HEK293 (cell line): ENCODE measurements around the gene WDR74.

Experiments
- CTCF ChIA-PET: fragments of 350-600 bp; formaldehyde crosslinking; extraction: SDS; loops from one replicate; lab custom pipeline; 2021; ENCODE audit warnings: antibody characterized with exemption; lab: Yijun Ruan, JAX
- POLR2A ChIA-PET: fragments of 300-600 bp; formaldehyde crosslinking; extraction: SDS; loops from one replicate; lab custom pipeline; 2020; ENCODE audit warnings: antibody characterized with exemption, inconsistent platforms; lab: Yijun Ruan, JAX
- H3K27ac ChIP-seq: fragments of 200-500 bp; sonication (Bioruptor generic); 2 replicates; pipeline ENCODE4 v1.5.1; 2014; ENCODE audit warnings: low read depth, low read length, control low read depth, inconsistent platforms; ENCODE audit errors: extremely low read depth
- H3K36me3 ChIP-seq, 2 experiments: fragments of 200-500 bp in 1 of 2; sonication (Bioruptor generic) in 1 of 2; 1 replicate in 1 of 2; 2 replicates in 1 of 2; pipeline ENCODE4 v1.5.1; 2014 to 2017; ENCODE audit warnings: inconsistent platforms in 2 of 2, low read length in 2 of 2; ENCODE audit not compliant: control insufficient read depth in 2 of 2, insufficient read depth in 1 of 2
- H3K4me1 ChIP-seq: fragments of 200-500 bp; sonication (Bioruptor generic); 2 replicates; pipeline ENCODE4 v1.5.1; 2014; ENCODE audit warnings: mild to moderate bottlenecking, low read length, inconsistent platforms; ENCODE audit not compliant: control insufficient read depth, insufficient read depth
- H3K4me3 ChIP-seq: 2 replicates; pipeline ENCODE4 v1.5.1; 2011; ENCODE audit warnings: low read depth, mild to moderate bottlenecking, control low read depth, low read length, moderate library complexity
- H3K9me3 ChIP-seq: fragments of 200-500 bp; sonication (Bioruptor generic); 2 replicates; pipeline ENCODE4 v1.5.1; 2014; ENCODE audit warnings: low read depth, low read length, inconsistent platforms; ENCODE audit not compliant: control insufficient read depth, insufficient read depth
- BCL11B ChIP-seq: fragments of 450-650 bp; formaldehyde crosslinking; IDR thresholded peaks from 2 replicates; pipeline ENCODE4 v1.5.1; 2016; ENCODE audit warnings: low read depth, missing biosample characterization, missing genetic modification characterization
- GLIS1 ChIP-seq: fragments of 450-650 bp; formaldehyde crosslinking; IDR thresholded peaks from 2 replicates; pipeline ENCODE4 v1.5.1; 2016; ENCODE audit warnings: missing biosample characterization, missing genetic modification characterization
- HOXA7 ChIP-seq: sonication (generic); formaldehyde crosslinking; IDR thresholded peaks from 2 replicates; pipeline ENCODE4 v1.8.1; 2022; ENCODE audit warnings: missing genetic modification reagents, borderline replicate concordance
- OVOL3 ChIP-seq: fragments of 450-650 bp; formaldehyde crosslinking; IDR thresholded peaks from 2 replicates; pipeline ENCODE4 v1.5.1; 2016; ENCODE audit warnings: missing biosample characterization, missing genetic modification characterization
- SP3 ChIP-seq: fragments of 450-650 bp; formaldehyde crosslinking; IDR thresholded peaks from 2 replicates; pipeline ENCODE4 v1.5.1; 2016; ENCODE audit warnings: missing biosample characterization, missing genetic modification characterization
- SP7 ChIP-seq: fragments of 450-650 bp; formaldehyde crosslinking; IDR thresholded peaks from 2 replicates; pipeline ENCODE4 v1.5.1; 2016; ENCODE audit warnings: missing biosample characterization, missing genetic modification characterization
- ZBTB1 ChIP-seq: fragments of 450-650 bp; formaldehyde crosslinking; IDR thresholded peaks from 2 replicates; pipeline ENCODE4 v1.5.1; 2016; ENCODE audit warnings: missing biosample characterization, missing genetic modification characterization
- ZBTB7A ChIP-seq: fragments of 450-650 bp; formaldehyde crosslinking; IDR thresholded peaks from 2 replicates; pipeline ENCODE4 v1.5.1; 2016; ENCODE audit warnings: low read depth, missing biosample characterization, missing genetic modification characterization
- ZEB2 ChIP-seq: fragments of 450-650 bp; formaldehyde crosslinking; IDR thresholded peaks from 2 replicates; pipeline ENCODE4 v1.5.1; 2016; ENCODE audit warnings: missing biosample characterization, missing genetic modification characterization
- ZIC2 ChIP-seq: fragments of 450-650 bp; formaldehyde crosslinking; IDR thresholded peaks from 2 replicates; pipeline ENCODE4 v1.5.1; 2016; ENCODE audit warnings: missing biosample characterization, missing genetic modification characterization
- ZNF10 ChIP-seq: fragments of 450-650 bp; formaldehyde crosslinking; IDR thresholded peaks from 2 replicates; pipeline ENCODE4 v1.5.1; 2017; ENCODE audit warnings: missing biosample characterization, missing genetic modification characterization
- ZNF146 ChIP-seq: fragments of 450-650 bp; formaldehyde crosslinking; IDR thresholded peaks from 2 replicates; pipeline ENCODE4 v1.5.1; 2016; ENCODE audit warnings: missing biosample characterization, missing genetic modification characterization
- ZNF23 ChIP-seq: fragments of 450-650 bp; formaldehyde crosslinking; IDR thresholded peaks from 2 replicates; pipeline ENCODE4 v1.5.1; 2016; ENCODE audit warnings: missing biosample characterization, missing genetic modification characterization, borderline replicate concordance
- ZNF335 ChIP-seq: fragments of 450-650 bp; formaldehyde crosslinking; conservative IDR thresholded peaks from 2 replicates; pipeline ENCODE4 v1.5.1; 2016; ENCODE audit warnings: missing biosample characterization, missing genetic modification characterization
- ZNF366 ChIP-seq: fragments of 450-650 bp; formaldehyde crosslinking; conservative IDR thresholded peaks from 2 replicates; pipeline ENCODE4 v1.5.1; 2016; ENCODE audit warnings: missing biosample characterization, missing genetic modification characterization
- ZNF530 ChIP-seq: fragments of 450-650 bp; formaldehyde crosslinking; IDR thresholded peaks from 2 replicates; pipeline ENCODE4 v1.5.1; 2016; ENCODE audit warnings: low read depth, missing biosample characterization, missing genetic modification characterization
- ZNF600 ChIP-seq: fragments of 450-650 bp; formaldehyde crosslinking; IDR thresholded peaks from 2 replicates; pipeline ENCODE4 v1.5.1; 2016; ENCODE audit warnings: missing biosample characterization, missing genetic modification characterization
- ZNF664 ChIP-seq: fragments of 450-650 bp; formaldehyde crosslinking; IDR thresholded peaks from 2 replicates; pipeline ENCODE4 v1.5.1; 2016; ENCODE audit warnings: missing biosample characterization, missing genetic modification characterization
- ZNF792 ChIP-seq: fragments of 450-650 bp; formaldehyde crosslinking; IDR thresholded peaks from 2 replicates; pipeline ENCODE4 v1.5.1; 2016; ENCODE audit warnings: missing biosample characterization, missing genetic modification characterization
- TF ChIP-seq, protein P1 (sequence below): fragments of 450-650 bp; IDR thresholded peaks from 2 replicates; pipeline ENCODE4 v1.5.1; 2018; ENCODE audit warnings: missing biosample characterization, mild to moderate bottlenecking, missing genetic modification characterization
- TF ChIP-seq, protein P2 (sequence below): fragments of 450-650 bp; formaldehyde crosslinking; IDR thresholded peaks from 2 replicates; pipeline ENCODE4 v1.5.1; 2016; ENCODE audit warnings: missing biosample characterization, missing genetic modification characterization
- TF ChIP-seq, protein P3 (sequence below): fragments of 450-650 bp; formaldehyde crosslinking; conservative IDR thresholded peaks from 2 replicates; pipeline ENCODE4 v1.5.1; 2016; ENCODE audit warnings: low read depth, missing biosample characterization, missing genetic modification characterization
- TF ChIP-seq, protein P4 (sequence below): fragments of 450-650 bp; formaldehyde crosslinking; IDR thresholded peaks from 2 replicates; pipeline ENCODE4 v1.5.1; 2016; ENCODE audit warnings: missing biosample characterization, missing genetic modification characterization

WDR74 gene

DNA sequence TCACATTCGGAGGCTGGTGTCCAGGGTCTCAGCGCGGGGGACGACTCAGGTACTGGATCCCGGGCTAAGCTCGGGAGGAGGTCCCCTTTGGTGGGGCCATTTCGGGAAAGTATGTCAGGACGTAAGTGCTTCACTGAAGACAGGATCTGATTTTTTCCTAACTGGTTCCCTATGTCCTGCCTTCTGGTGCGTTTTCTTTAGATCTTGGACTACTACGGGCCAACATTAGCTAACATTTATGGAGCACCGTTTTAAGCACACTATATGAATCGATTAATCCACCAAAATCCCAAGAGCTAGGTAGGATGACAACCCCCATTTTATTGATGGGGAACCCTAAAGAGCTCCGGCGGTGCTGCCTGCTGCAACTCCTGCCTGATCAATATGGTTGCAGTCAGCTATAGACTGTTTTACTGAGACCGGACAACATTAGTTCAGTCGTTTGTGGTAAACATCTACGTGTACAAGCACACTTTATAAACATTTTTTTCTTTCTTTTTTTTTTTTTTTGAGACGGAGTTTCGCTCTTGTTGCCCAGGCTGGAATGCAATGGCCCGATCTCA lies 17.0 kb upstream of the WDR74 start (continued):
- peak; percentile 45 for TF ChIP-seq ZNF600 (tag by site-specific recombination)
- TF ChIP-seq, protein P1, sequence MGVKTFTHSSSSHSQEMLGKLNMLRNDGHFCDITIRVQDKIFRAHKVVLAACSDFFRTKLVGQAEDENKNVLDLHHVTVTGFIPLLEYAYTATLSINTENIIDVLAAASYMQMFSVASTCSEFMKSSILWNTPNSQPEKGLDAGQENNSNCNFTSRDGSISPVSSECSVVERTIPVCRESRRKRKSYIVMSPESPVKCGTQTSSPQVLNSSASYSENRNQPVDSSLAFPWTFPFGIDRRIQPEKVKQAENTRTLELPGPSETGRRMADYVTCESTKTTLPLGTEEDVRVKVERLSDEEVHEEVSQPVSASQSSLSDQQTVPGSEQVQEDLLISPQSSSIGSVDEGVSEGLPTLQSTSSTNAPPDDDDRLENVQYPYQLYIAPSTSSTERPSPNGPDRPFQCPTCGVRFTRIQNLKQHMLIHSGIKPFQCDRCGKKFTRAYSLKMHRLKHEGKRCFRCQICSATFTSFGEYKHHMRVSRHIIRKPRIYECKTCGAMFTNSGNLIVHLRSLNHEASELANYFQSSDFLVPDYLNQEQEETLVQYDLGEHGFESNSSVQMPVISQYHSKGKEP (tag by site-specific recombination): no peak
- peak; percentile 75 for TF ChIP-seq ZNF335 (tag by site-specific recombination)

DNA sequence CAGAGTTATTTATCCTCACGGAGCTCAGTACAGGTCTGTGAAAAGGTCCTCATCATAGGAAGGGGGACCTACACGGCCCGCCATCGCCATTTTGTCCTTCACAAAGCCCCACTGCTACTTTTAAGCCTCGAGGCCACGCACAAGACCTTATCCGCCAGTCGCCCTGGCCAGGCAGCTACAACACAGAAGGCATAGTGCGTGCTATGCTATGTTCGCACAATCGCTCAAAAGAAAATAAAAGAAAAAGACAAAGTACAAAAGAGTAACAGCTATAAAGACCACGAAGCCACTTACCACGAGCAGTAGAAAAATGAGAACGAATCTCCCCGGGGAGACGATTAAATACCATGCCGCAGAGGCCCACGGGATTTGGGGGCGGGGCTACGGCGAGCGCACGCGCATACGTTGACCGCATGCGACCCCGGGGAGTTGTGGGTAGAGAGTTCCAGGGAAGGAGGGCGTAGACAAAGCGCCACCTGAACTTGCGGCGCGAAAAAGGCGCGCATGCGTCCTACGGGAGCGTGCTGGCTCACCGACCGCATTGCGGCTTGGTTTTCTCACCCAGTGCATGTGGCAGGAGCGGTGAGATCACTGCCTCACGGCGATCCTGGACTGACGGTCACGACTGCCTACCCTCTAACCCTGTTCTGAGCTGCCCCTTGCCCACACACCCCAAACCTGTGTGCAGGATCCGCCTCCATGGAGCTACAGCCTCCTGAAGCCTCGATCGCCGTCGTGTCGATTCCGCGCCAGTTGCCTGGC lies 16.4 kb upstream of the WDR74 start:
- Histone ChIP-seq H3K4me1 (no peaks in the 10 kb centered on the region), H3K27ac (peak overlapping the region; percentile 82), H3K4me3 (peak overlapping the region; percentile 88), H3K36me3 (peaks cover 3 to 42% of the 10 kb centered on the region in 2 experiments; a peak in 1 of 3 replicates), H3K9me3 (no peaks in the 10 kb centered on the region)
- ChIA-PET POLR2A (interaction anchor here (0.6 to 5.5 kb wide), 40 partner anchors 8 to 1329 kb away, joined by 3 to 182 read pairs (median 5); partner anchors contain the start of genes AHNAK, B3GAT3, C11orf98 and CSKMT), CTCF (interaction anchor here (1.0 to 3.9 kb wide), 3 partner anchors 8 to 168 kb away, joined by 3 to 24 read pairs (median 3); partner anchors contain the start of gene TMEM179B)
- peak; percentile 49 for TF ChIP-seq GLIS1 (tag by site-specific recombination)
- no peak for TF ChIP-seq ZNF10 (tag by site-specific recombination)
- 0 out of 2 replicates have a peak, but pooled peaks have one; percentile 30 for TF ChIP-seq ZNF664 (tag by site-specific recombination)
- TF ChIP-seq ZNF530 (tag by site-specific recombination): no peak
- TF ChIP-seq OVOL3 (tag by site-specific recombination): no peak
- TF ChIP-seq, protein P2, sequence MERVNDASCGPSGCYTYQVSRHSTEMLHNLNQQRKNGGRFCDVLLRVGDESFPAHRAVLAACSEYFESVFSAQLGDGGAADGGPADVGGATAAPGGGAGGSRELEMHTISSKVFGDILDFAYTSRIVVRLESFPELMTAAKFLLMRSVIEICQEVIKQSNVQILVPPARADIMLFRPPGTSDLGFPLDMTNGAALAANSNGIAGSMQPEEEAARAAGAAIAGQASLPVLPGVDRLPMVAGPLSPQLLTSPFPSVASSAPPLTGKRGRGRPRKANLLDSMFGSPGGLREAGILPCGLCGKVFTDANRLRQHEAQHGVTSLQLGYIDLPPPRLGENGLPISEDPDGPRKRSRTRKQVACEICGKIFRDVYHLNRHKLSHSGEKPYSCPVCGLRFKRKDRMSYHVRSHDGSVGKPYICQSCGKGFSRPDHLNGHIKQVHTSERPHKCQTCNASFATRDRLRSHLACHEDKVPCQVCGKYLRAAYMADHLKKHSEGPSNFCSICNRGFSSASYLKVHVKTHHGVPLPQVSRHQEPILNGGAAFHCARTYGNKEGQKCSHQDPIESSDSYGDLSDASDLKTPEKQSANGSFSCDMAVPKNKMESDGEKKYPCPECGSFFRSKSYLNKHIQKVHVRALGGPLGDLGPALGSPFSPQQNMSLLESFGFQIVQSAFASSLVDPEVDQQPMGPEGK (tag by site-specific recombination): peak; percentile 40; the same call in 1 of the 2 replicates
- TF ChIP-seq ZEB2 (tag by site-specific recombination): peak; percentile 72
- TF ChIP-seq ZBTB1 (tag by site-specific recombination): no peak; the same call in 1 of the 2 replicates
- TF ChIP-seq ZNF600 (tag by site-specific recombination): peak; percentile 93
- TF ChIP-seq BCL11B: no peak
- no peak for TF ChIP-seq ZNF792
- 0 out of 2 replicates have a peak, but pooled peaks have one; percentile 15 for TF ChIP-seq ZBTB7A (tag by site-specific recombination)
- no peak for TF ChIP-seq HOXA7 (CRISPR knock-in tag)
- TF ChIP-seq ZIC2 (tag by site-specific recombination): no peak
- peak; percentile 85 for TF ChIP-seq SP3 (tag by site-specific recombination)
- TF ChIP-seq ZNF146 (tag by site-specific recombination): no peak
- TF ChIP-seq ZNF366: peak; percentile 48; the same call in 1 of the 2 replicates
- TF ChIP-seq SP7: peak; percentile 78
- TF ChIP-seq, protein P3, sequence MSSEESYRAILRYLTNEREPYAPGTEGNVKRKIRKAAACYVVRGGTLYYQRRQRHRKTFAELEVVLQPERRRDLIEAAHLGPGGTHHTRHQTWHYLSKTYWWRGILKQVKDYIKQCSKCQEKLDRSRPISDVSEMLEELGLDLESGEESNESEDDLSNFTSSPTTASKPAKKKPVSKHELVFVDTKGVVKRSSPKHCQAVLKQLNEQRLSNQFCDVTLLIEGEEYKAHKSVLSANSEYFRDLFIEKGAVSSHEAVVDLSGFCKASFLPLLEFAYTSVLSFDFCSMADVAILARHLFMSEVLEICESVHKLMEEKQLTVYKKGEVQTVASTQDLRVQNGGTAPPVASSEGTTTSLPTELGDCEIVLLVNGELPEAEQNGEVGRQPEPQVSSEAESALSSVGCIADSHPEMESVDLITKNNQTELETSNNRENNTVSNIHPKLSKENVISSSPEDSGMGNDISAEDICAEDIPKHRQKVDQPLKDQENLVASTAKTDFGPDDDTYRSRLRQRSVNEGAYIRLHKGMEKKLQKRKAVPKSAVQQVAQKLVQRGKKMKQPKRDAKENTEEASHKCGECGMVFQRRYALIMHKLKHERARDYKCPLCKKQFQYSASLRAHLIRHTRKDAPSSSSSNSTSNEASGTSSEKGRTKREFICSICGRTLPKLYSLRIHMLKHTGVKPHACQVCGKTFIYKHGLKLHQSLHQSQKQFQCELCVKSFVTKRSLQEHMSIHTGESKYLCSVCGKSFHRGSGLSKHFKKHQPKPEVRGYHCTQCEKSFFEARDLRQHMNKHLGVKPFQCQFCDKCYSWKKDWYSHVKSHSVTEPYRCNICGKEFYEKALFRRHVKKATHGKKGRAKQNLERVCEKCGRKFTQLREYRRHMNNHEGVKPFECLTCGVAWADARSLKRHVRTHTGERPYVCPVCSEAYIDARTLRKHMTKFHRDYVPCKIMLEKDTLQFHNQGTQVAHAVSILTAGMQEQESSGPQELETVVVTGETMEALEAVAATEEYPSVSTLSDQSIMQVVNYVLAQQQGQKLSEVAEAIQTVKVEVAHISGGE (tag by site-specific recombination): peak; percentile 31; the same call in 1 of the 2 replicates
- TF ChIP-seq, protein P4, sequence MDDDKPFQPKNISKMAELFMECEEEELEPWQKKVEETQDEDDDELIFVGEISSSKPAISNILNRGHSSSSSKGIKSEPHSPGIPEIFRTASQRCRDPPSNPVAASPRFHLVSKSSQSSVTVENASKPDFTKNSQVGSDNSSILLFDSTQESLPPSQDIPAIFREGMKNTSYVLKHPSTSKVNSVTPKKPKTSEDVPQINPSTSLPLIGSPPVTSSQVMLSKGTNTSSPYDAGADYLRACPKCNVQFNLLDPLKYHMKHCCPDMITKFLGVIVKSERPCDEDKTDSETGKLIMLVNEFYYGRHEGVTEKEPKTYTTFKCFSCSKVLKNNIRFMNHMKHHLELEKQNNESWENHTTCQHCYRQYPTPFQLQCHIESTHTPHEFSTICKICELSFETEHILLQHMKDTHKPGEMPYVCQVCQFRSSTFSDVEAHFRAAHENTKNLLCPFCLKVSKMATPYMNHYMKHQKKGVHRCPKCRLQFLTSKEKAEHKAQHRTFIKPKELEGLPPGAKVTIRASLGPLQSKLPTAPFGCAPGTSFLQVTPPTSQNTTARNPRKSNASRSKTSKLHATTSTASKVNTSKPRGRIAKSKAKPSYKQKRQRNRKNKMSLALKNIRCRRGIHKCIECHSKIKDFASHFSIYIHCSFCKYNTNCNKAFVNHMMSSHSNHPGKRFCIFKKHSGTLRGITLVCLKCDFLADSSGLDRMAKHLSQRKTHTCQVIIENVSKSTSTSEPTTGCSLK (tag by site-specific recombination): no peak
- no peak for TF ChIP-seq ZNF23 (tag by site-specific recombination)
